ENCODE measurements around the gene P2RY10. TPM values are rescaled to one million over a fixed set of nuclear protein-coding genes. Genes with fewer than 3 reads are reported as not detected.

Gene P2RY10
- total RNA-seq, 4 donors from 2014 or later, result 0.22 to 0.42 TPM; not detected in 2

DNA sequence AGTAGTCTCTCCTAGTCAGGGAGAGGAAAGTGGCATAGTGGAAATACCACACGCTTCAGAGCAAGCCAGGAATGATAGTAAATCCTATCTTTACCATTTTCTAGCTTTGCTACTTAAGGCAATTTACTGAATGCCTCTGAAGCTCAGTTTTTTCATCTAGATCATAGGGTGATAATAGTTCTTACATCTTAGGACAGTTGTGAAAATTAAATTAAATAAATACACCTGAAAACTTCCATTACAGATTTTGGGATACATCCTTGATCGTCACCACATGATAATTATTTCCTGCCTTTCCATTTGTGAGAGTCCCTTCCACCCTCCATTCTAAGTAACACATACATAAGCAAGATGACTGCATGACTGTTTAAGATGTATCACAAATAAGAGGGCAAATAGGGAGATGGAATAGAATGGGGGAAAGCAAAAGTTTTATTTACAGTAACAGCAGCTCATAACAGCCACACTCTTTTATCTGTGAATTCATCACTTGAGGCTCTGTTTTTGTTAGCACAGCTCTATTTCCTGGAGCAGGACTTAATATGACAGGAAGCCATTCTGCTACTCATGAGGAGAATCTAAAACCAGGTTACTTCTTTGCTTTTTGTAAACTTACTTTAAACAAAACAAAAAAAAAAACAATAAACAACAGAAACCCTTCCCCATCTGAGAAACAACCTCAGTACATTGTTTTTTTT lies 13.4 kb downstream of the P2RY10 start:
- Histone ChIP-seq H3K4me1 (no peaks in the 10 kb centered on the region), H3K4me3 (no peak overlapping the region), H3K9me3 (no peaks in the 10 kb centered on the region), H3K27ac (no peak overlapping the region), H3K27me3 (no peaks in the 10 kb centered on the region), H3K36me3 (no peaks in the 10 kb centered on the region)
- TF ChIP-seq CTCF (IDR thresholded peaks at IDR 0.05) (no peak), EP300 (IDR thresholded peaks at IDR 0.05) (no peak), POLR2A (IDR thresholded peaks at IDR 0.05) (no peak)
- 71 to 85% methylated on average over 2 of the region's 2 CpGs for WGBS, 2 donors
- DNase-seq (ENCODE audit: low spot score in 2 of 2), result no peak

- no peaks in the 10 kb centered on the region for H3K4me1 ChIP-seq
- WGBS, 2 donors, result 73 to 88% methylated on average over 6 to 8 of the region's 8 CpGs
- H3K9me3 ChIP-seq, result no peaks in the 10 kb centered on the region
- H3K27ac ChIP-seq, result no peak overlapping the region
- no peak for DNase-seq (ENCODE audit: low spot score in 2 of 2)
- H3K4me3 ChIP-seq, result no peak overlapping the region
- no peaks in the 10 kb centered on the region for H3K36me3 ChIP-seq
- H3K27me3 ChIP-seq, result no peaks in the 10 kb centered on the region
- TF ChIP-seq CTCF (IDR thresholded peaks at IDR 0.05), result no peak
- TF ChIP-seq EP300 (IDR thresholded peaks at IDR 0.05), result no peak
- no peak for TF ChIP-seq POLR2A (IDR thresholded peaks at IDR 0.05)
Measured at GRCh38 chrX:78960888-78961287, 15.7 kb downstream of the P2RY10 start.

GRCh38 chrX:78964598-78964997 lies 19.4 kb downstream of the P2RY10 start:
- 76 to 89% methylated on average over 3 of the region's 3 CpGs for WGBS, 2 donors
- no peaks in the 10 kb centered on the region for H3K4me1 ChIP-seq
- no peaks in the 10 kb centered on the region for H3K27me3 ChIP-seq
- H3K4me3 ChIP-seq, result no peak overlapping the region
- TF ChIP-seq CTCF (IDR thresholded peaks at IDR 0.05), result no peak
- no peak for TF ChIP-seq POLR2A (IDR thresholded peaks at IDR 0.05)
- TF ChIP-seq EP300 (IDR thresholded peaks at IDR 0.05), result no peak
- no peaks in the 10 kb centered on the region for H3K36me3 ChIP-seq
- H3K27ac ChIP-seq, result no peak overlapping the region
- DNase-seq (ENCODE audit: low spot score in 2 of 2), result no peak
- no peaks in the 10 kb centered on the region for H3K9me3 ChIP-seq

- 58 to 61% methylated on average over 4 of the region's 4 CpGs for WGBS, 2 donors
- no peak for TF ChIP-seq POLR2A (IDR thresholded peaks at IDR 0.05)
- TF ChIP-seq CTCF (IDR thresholded peaks at IDR 0.05), result no peak
- TF ChIP-seq EP300 (IDR thresholded peaks at IDR 0.05), result no peak
- Histone ChIP-seq H3K36me3 (no peaks in the 10 kb centered on the region), H3K27me3 (no peaks in the 10 kb centered on the region), H3K27ac (no peak overlapping the region), H3K4me3 (no peak overlapping the region), H3K4me1 (no peaks in the 10 kb centered on the region), H3K9me3 (no peaks in the 10 kb centered on the region)
- DNase-seq (ENCODE audit: low spot score in 2 of 2), result no peak
Measured at GRCh38 chrX:78979789-78980464, 34.7 kb downstream of the P2RY10 start.

- no peaks in the 10 kb centered on the region for H3K4me1 ChIP-seq
- H3K36me3 ChIP-seq, result no peaks in the 10 kb centered on the region
- no peak overlapping the region for H3K27ac ChIP-seq
- TF ChIP-seq EP300 (IDR thresholded peaks at IDR 0.05), result no peak
- no peak for TF ChIP-seq CTCF (IDR thresholded peaks at IDR 0.05)
- TF ChIP-seq POLR2A (IDR thresholded peaks at IDR 0.05), result no peak
- no peaks in the 10 kb centered on the region for H3K27me3 ChIP-seq
- no peak overlapping the region for H3K4me3 ChIP-seq
- DNase-seq (ENCODE audit: low spot score in 2 of 2), result no peak
- H3K9me3 ChIP-seq, result no peaks in the 10 kb centered on the region
- 50 to 83% methylated on average over 1 of the region's 1 CpG for WGBS, 2 donors
Measured at GRCh38 chrX:78989349-78989748, 44.2 kb downstream of the P2RY10 start.
